ENCODE measurements around the gene FBXL19. TPM values are rescaled to one million over a fixed set of nuclear protein-coding genes. Genes with fewer than 3 reads are reported as not detected.

Gene FBXL19
- total and polyA plus RNA-seq, 4 donors, result 0.31 to 4.8 (median 2.7) TPM

GRCh38 chr16:30953111-30953510 is 29.7 kb downstream of the FBXL19 start:
- Histone ChIP-seq H3K9me3 (ENCODE audit: control insufficient read depth in 4 of 4, low read length in 3 of 4) (no peaks in the 10 kb centered on the region), H3K27ac (ENCODE audit: low read depth in 1 of 2, low read length in 2 of 2) (peak overlapping the region in 1 of 2 donors; percentile 31), H3K27me3 (ENCODE audit: control insufficient read depth in 4 of 4, insufficient read depth in 4 of 4, low read length in 3 of 4) (no peaks in the 10 kb centered on the region), H3K4me3 (ENCODE audit: low read depth in 1 of 3, low read length in 3 of 3) (no peak overlapping the region), H3K36me3 (ENCODE audit: control insufficient read depth in 4 of 4, insufficient read depth in 3 of 4, low read depth in 1 of 4, low read length in 3 of 4) (no peaks in the 10 kb centered on the region), H3K9ac (ENCODE audit: low read depth in 1 of 2, low read length in 2 of 2) (no peak overlapping the region), H3K4me1 (ENCODE audit: control insufficient read depth in 4 of 4, insufficient read depth in 4 of 4, low read length in 3 of 4) (peaks cover 21 to 68% (median 55%) of the 10 kb centered on the region in 4 donors)
- TF ChIP-seq, protein P1, sequence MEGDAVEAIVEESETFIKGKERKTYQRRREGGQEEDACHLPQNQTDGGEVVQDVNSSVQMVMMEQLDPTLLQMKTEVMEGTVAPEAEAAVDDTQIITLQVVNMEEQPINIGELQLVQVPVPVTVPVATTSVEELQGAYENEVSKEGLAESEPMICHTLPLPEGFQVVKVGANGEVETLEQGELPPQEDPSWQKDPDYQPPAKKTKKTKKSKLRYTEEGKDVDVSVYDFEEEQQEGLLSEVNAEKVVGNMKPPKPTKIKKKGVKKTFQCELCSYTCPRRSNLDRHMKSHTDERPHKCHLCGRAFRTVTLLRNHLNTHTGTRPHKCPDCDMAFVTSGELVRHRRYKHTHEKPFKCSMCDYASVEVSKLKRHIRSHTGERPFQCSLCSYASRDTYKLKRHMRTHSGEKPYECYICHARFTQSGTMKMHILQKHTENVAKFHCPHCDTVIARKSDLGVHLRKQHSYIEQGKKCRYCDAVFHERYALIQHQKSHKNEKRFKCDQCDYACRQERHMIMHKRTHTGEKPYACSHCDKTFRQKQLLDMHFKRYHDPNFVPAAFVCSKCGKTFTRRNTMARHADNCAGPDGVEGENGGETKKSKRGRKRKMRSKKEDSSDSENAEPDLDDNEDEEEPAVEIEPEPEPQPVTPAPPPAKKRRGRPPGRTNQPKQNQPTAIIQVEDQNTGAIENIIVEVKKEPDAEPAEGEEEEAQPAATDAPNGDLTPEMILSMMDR (IDR thresholded peaks at IDR 0.05; ENCODE audit: low read depth, low read length, missing input control), result no peak
- TF ChIP-seq SP1 (IDR thresholded peaks at IDR 0.05) (no peak), RAD21 (IDR thresholded peaks at IDR 0.05) (no peak)
- DNase-seq (ENCODE audit: low spot score), result no peak
- WGBS, result 87% methylated on average over 9 of the region's 9 CpGs

DNA sequence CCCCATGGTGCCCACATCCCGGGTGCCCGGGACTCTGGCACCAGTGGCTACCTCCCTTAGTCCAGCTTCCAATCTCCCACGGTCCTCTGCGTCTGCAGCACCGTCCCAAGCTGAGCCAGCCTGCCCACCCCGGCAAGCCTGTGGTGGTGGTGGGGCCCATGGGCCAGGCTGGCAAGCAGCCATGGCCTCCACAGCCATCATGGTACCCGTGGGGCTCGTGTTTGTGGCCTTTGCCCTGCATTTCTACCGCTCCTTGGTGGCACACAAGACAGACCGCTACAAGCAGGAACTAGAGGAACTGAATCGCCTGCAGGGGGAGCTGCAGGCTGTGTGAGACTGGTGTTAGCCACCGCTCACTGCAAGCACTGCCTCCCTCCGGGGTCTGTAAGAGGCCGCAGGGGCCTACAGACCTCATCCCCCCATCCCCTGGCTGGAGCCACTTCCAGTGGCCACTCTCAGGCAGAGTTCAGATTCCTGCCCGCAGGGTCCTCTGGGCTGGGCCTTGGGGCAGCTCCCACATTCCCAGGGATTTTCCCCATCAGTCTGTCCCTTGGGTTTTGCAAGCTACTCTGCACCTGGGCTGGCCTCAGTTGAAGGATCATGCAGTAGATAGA is 30.2 kb downstream of the FBXL19 start:
- no peaks in the 10 kb centered on the region for H3K27me3 ChIP-seq (ENCODE audit: control insufficient read depth in 4 of 4, insufficient read depth in 4 of 4, low read length in 3 of 4)
- 51% methylated on average over 15 of the region's 15 CpGs for WGBS
- TF ChIP-seq FOXA2 (IDR thresholded peaks at IDR 0.05), result no peak
- no peak for TF ChIP-seq JUND (IDR thresholded peaks at IDR 0.05)
- TF ChIP-seq RAD21 (IDR thresholded peaks at IDR 0.05), result peak; percentile 15 to 61
- no peak for TF ChIP-seq HNF4A (conservative IDR thresholded peaks at IDR 0.05)
- TF ChIP-seq, protein P1 (IDR thresholded peaks at IDR 0.05; ENCODE audit: low read depth, low read length, missing input control), result peak; percentile 37
- no peak for TF ChIP-seq FOXA1 (IDR thresholded peaks at IDR 0.05)
- TF ChIP-seq SP1 (IDR thresholded peaks at IDR 0.05), result no peak
- no peak overlapping the region for H3K9ac ChIP-seq (ENCODE audit: low read depth in 1 of 2, low read length in 2 of 2)
- DNase-seq (ENCODE audit: low spot score), result peak; percentile 74
- H3K4me3 ChIP-seq (ENCODE audit: low read depth in 1 of 3, low read length in 3 of 3), result no peak overlapping the region
- peaks cover 17 to 71% (median 57%) of the 10 kb centered on the region in 4 donors for H3K4me1 ChIP-seq (ENCODE audit: control insufficient read depth in 4 of 4, insufficient read depth in 4 of 4, low read length in 3 of 4)
- H3K9me3 ChIP-seq (ENCODE audit: control insufficient read depth in 4 of 4, low read length in 3 of 4), result no peaks in the 10 kb centered on the region
- no peaks in the 10 kb centered on the region for H3K36me3 ChIP-seq (ENCODE audit: control insufficient read depth in 4 of 4, insufficient read depth in 3 of 4, low read depth in 1 of 4, low read length in 3 of 4)
- peak overlapping the region in 1 of 2 donors; percentile 31 for H3K27ac ChIP-seq (ENCODE audit: low read depth in 1 of 2, low read length in 2 of 2)

DNA sequence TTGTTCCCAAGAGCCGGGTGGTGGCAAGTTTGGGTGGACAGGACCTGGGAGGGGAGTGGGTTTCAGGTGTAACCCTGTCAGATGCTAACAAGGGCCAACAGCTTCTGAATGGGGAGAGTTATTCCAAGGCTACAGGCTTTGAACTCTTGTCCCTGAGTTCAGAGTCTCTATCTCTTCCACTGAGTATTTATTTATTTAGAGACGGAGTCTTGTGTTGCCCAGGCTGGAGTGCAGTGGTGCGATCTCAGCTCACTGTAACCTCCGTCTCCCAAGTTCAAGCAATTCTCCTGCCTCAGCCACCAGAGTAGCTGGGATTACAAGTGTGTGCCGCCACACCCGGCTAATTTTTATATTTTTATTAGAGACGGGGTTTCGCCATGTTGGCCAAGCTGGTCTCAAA is 31.6 kb downstream of the FBXL19 start:
- H3K4me1 ChIP-seq (ENCODE audit: control insufficient read depth in 4 of 4, insufficient read depth in 4 of 4, low read length in 3 of 4), result peaks cover 17 to 81% (median 61%) of the 10 kb centered on the region in 4 donors

More for the DNA sequence above, 31.6 kb downstream of the FBXL19 start:
- Histone ChIP-seq H3K9ac (ENCODE audit: low read depth in 1 of 2, low read length in 2 of 2) (no peak overlapping the region), H3K27me3 (ENCODE audit: control insufficient read depth in 4 of 4, insufficient read depth in 4 of 4, low read length in 3 of 4) (no peaks in the 10 kb centered on the region), H3K27ac (ENCODE audit: low read depth in 1 of 2, low read length in 2 of 2) (peak overlapping the region; percentile 24 to 38), H3K36me3 (ENCODE audit: control insufficient read depth in 4 of 4, insufficient read depth in 3 of 4, low read depth in 1 of 4, low read length in 3 of 4) (peaks cover 2 to 9% (median 6%) of the 10 kb centered on the region in 4 donors), H3K4me3 (ENCODE audit: low read depth in 1 of 3, low read length in 3 of 3) (no peak overlapping the region), H3K9me3 (ENCODE audit: control insufficient read depth in 4 of 4, low read length in 3 of 4) (no peaks in the 10 kb centered on the region)
- WGBS, result 43% methylated on average over 8 of the region's 8 CpGs
- DNase-seq (ENCODE audit: low spot score), result no peak
- TF ChIP-seq NR2F2 (IDR thresholded peaks at IDR 0.05), result no peak
- TF ChIP-seq FOXA1 (IDR thresholded peaks at IDR 0.05), result no peak
- no peak for TF ChIP-seq EGR1 (IDR thresholded peaks at IDR 0.05; ENCODE audit: low read depth in 2 of 2)
- no peak for TF ChIP-seq RAD21 (IDR thresholded peaks at IDR 0.05)
- TF ChIP-seq, protein P1 (IDR thresholded peaks at IDR 0.05; ENCODE audit: low read depth, low read length, missing input control), result no peak
- peak; percentile 91 to 92 for TF ChIP-seq HNF4A (conservative IDR thresholded peaks at IDR 0.05)
- TF ChIP-seq HNF4G (IDR thresholded peaks at IDR 0.05), result peak; percentile 48
- TF ChIP-seq SP1 (IDR thresholded peaks at IDR 0.05), result peak; percentile 79
- peak; percentile 60 to 64 for TF ChIP-seq RXRA (IDR thresholded peaks at IDR 0.05)
